HG02840 (cell line): ENCODE data around the gene TEKTIP1.

Experiments used
- ATAC-seq: cut with Tn5 transposase; IDR thresholded peaks from one replicate; pipeline ENCODE4 v1.9.1; 2021; ENCODE audit warnings: mild to moderate bottlenecking, moderate library complexity, moderate number of reproducible peaks; ENCODE audit not compliant: unreplicated experiment, low FRiP score

Gene TEKTIP1

DNA sequence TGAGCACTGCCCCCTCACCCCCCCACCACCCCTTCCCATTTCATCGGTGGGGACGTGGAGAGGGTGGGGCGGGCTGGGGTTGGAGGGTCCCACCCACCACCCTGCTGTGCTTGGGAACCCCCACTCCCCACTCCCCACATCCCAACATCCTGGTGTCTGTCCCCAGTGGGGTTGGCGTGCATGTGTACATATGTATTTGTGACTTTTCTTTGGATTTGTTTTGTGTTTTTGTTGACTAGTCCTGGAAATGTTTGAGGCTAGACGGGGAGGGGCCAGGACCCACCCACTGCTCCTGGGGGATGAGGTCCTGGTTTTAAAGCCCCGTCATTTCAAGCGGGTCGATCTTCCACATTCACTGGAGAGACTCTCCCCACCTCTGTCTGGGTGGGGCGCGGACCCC lies 3.0 kb upstream of the TEKTIP1 start:
- no peak for ATAC-seq

DNA sequence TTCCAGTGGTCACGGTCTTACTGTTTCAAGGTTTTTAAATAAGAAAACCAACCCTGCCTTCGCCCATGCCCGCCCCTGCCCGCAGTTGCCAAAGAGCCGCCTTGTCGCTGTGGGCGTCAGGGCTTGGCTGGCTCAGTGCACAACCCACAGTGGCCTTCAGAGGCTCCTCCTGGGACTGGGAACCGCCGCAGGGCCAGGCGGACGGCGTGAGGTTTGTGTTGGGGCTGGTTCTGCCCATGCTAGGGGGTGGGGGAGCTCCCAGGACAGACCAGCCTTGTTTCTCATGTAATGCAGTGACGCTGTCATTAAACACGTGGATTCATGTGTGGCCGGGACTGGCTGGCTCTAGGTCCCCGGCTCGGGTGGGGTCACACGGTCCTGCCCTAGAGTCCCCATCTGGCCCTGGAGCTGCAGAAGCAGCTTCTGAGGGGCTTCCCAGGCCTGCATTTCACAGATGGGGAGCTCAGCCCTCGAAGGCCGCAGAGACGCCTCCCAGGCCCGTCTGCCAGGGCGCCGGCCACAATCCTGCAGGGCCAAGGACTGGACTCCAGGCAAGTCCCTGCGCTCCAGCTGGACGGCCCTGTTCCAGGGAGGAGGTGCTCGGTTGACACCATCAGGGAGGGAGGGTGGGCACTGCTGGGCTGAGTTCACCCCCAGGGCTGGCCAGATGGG lies 2.4 kb upstream of the TEKTIP1 start:
- ATAC-seq = no peak

DNA sequence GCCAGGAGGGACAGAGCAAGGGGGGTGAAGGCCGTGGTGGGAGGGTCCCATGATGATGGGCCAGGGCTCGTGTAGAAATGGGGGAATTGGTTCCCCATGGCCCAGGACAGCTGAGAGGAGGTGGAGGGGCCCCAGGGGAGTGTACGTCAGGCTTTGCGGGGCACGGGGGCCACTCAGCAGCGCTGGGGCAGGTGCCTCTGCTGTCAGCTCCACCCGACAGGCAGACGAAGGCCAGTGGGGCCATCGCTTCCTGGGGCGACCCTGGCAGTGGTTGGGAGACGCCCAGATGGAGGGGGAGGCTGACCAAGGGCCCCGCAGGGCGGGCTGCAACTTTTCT lies 1.9 kb upstream of the TEKTIP1 start:
- no peak for ATAC-seq

DNA sequence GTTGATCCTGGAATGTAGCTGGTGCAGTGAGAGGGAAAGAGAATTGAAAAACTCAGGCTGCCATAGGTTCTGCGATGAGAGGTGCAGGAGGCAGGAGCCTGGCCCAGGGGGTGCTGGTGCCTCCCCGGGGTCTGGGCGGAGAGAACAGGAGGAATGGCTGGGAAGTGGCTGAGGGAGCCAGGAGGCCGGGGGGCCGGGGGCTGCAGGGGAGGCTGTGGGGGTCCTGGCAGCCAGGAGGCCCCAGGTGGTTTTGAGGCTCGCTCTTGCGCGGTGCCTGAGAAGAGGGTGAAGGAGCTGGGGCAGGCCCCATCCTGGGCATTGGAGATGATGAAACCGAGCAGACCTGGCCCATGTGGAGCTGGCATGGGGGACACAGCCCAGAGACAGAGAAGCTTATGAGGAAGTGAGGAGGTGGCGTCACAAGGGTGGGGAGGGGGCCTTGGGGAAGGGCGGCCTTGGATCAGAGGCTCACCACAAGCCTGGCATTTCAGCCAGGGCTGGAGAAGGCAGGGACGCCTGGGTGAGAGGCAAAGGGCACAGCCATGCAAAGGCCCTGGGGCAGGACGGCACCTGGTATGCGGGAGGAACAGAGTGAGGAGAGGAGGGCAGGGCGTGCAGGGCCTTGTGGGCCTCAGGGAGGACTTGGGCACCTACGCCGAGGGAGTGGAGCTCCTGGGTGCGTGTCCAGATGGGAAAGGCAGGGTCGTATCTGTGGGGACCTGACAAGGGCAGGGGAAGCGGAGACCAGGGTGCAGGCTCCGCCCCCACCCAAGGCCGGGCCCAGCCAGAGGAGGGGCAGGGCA lies 1.3 kb upstream of the TEKTIP1 start:
- no peak for ATAC-seq

DNA sequence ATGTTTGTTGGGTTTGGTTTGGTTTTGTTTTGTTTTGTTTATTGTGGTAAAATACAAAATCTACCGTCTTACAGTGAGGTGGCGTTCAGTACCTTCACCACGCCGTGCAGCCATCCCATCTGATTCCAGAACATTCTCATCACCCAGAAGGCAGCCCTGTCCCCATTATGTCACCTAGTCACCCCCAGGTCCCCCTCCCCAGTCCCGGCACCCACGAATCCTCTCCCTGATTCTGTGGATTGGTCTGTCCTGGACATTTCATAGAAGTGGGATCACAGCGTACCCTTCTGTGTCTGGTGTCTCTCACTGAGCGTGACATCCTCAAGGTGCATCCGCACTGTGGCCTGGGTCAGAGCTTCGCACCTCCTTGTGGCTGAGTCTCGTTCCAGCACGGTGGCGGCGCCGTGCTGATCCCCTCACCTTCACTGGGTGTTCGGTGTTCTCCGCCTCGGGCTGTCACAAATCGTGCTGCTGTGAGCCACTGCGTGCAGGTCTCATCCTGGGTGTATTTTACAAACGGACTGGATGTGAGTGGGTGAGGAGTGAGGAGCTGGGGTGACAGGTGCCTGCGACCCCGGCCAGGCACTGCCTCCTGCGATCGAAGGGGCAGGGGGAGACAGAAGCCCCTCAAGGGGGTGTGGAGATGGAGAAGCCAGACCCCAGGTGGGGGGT lies 580 bp upstream of the TEKTIP1 start:
- ATAC-seq = no peak

GRCh38 chr19:3539756-3540118 lies 763 bp downstream of the TEKTIP1 start:
- ATAC-seq = no peak

DNA sequence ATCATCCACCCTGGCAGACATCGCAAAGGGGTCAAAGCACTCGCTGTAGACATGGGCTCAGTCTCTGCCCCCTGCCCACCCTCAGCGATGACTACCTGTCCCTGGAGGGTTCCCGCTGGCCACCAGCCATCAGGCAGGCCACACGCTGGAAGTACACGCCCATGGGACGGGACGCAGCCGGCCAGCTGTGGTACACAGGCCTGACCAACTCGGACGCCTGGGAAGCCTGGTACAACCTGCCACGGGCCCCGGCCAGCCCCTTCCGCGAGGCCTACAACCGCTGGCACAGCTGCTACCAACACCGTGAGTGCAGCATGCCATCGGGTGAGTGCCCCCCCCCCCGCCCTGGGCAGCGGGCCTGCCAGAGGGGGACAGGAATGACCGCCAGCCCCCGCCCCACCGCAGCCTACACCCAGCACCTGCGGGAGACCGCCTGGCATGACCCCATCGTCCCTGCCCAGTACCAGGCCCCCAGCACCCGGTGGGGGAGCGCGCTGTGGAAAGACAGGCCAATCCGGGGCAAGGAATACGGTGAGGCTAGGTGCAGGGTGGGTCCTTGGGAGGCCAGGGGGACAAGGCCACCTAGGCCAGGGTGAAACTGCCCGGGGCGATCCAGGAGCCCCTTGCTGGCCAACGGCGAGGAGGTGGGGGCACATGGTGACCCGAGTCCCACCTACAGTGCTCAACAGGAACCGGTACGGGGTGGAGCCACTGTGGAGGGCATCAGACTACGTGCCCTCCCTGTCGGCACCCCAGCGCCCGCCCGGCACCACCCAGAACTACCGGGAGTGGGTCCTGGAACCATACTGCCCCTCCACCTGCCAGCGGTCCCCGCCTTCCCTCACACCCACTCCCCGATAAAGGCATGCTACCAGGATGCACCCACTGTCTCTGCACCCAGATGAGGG lies 4.4 kb downstream of the TEKTIP1 start:
- no peak for ATAC-seq

- ATAC-seq = no peak
Measured at GRCh38 chr19:3544058-3544376, 5.0 kb downstream of the TEKTIP1 start.

DNA sequence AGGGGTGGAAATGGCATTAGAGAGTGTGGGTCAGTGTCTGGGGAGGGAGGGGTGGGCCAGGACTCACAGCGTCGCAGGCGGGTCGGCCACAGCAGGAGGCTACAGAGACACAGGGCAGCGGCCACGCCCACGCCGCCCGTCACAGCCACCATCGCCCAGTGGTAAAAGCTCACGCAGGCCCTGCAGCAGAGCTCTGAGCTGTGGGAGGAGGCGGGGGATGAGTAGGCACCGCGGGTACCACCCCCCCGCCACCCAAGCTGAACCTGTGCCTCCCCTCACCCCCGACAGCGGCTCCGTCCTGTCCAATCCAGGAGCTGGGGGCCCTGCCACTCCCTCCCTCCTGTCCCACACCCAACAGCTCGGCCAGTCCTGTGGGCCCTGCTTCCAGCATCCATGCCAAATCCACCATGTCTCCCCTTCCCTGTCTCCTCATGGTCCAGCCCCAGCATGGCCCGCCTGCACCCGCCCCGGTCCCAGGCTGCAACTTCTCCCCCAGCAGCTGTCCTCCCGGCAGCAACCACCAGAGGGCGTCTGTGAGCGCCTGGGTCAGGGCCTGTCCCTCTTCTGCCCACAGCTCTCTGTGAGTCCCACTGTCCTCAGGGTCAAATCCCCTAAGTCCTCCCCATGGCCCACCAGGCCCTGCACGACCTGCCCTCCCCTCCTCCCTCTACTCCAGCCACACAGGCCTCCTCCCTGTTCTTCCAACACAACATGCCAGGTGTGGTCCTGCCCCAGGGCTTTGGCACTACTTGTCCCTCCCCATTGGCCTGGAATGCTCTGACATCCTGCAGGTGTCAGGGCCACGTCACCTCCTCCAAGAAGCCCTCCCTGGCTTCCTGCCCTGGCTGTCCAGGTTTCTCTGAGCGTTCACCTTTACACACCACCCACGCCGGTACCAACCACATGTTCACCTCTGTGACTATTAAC lies 6.0 kb downstream of the TEKTIP1 start:
- ATAC-seq = no peak

GRCh38 chr19:3545669-3546034 lies 6.7 kb downstream of the TEKTIP1 start:
- ATAC-seq = no peak

DNA sequence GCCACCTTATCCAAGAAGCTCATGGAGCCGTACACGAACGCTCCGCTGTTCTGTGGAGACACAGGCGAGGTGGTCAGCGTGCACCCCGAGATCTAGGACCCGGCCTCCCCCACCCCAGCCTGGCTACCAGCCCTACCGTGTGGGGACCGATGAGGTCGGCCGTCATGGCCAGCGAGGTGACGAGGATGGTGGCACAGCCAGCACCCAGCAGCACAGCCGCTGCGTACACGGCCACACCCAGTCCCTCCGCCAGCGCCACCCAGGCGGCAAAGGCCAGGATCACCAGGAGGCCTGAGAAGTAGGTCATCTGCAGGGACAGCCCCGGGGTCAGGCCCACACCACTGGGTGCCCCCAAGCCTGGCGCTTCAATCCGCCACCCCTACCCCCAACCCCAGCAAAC lies 7.1 kb downstream of the TEKTIP1 start:
- no peak for ATAC-seq

- ATAC-seq = no peak
Measured at GRCh38 chr19:3547301-3547731, 8.3 kb downstream of the TEKTIP1 start.

DNA sequence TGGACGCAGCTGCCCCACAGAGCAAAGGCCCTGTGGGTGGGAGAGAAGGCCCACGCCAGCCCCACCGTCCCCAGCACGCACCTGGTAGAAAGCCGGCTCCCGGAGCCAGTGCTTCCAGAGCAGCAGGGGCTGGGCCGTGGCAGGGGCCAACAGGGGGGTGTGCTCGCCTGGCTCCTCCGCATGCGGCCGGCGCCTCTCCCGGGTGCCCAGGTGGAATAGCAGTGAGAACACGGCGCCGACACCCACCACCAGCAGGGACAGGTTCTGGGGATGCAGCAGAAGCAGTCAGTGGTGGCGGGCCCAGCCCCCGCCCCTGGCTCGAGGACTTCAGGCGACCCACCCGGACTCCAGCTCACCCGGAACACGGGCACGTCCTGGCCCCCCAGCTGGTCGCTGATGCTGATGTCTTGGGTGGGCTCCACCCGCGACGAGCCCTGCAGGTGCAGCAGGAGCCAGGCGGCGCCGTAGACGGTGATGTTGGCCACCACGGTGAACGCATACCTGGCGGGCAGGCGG lies 8.9 kb downstream of the TEKTIP1 start:
- no peak for ATAC-seq

- no peak for ATAC-seq
Measured at GRCh38 chr19:3548606-3549005, 9.6 kb downstream of the TEKTIP1 start.

GRCh38 chr19:3549816-3550215 lies 10.8 kb downstream of the TEKTIP1 start:
- no peak for ATAC-seq

- no peak for ATAC-seq
Measured at GRCh38 chr19:3550947-3551791, 12.2 kb downstream of the TEKTIP1 start.

GRCh38 chr19:3551792-3552095 lies 12.8 kb downstream of the TEKTIP1 start:
- no peak for ATAC-seq

DNA sequence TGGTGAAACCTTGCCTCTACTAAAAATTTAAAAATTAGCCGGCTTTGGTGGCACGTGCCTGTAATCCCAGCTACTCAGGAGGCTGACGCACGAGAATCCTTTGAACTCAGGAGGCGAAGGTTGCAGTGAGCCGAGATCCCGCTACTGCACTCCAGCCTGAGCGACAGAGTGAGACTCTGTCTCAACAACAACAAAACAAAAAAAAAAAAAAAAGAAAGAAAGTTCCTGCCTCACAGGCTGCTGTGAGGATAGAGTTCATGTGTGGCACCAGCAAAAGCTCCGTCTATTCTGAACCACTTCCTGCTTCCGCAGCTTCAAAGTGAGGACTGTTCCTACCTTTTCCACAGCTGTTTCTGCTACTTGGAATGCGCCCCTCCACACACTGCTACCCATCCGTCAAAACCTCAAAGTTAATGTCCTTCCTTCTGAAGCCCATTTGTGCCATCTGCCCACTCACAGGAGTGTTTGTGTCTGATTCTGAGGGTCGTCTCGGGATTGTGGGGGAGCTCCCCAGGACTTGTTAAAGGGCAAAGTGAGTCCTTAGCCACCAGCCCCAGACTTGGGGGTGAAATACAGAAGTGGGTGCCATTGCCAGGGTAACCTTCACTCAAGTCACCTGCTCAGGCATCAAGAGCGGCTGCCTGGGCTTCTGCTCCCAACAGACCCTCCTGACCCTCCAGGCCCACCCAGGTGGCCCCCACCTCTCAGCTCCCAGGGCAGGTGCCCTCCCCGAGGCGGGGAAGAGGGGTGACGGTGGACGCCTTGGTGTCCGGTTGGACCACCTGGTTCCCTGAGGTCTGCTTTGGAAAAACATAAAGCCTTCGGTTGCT lies 15.5 kb downstream of the TEKTIP1 start:
- no peak for ATAC-seq
